NCI-H446 treated with DMSO at 0.1 percent for 48 hours (cell line): ENCODE measurements around the gene HMX1.

Source experiments
- DNase-seq: peaks from one replicate; lab custom pipeline; 2025; lab: John Stamatoyannopoulos, UW

HMX1 gene

GRCh38 chr4:8910100-8910821, 38.6 kb upstream of the HMX1 start:
- DNase-seq, result no peak

DNA sequence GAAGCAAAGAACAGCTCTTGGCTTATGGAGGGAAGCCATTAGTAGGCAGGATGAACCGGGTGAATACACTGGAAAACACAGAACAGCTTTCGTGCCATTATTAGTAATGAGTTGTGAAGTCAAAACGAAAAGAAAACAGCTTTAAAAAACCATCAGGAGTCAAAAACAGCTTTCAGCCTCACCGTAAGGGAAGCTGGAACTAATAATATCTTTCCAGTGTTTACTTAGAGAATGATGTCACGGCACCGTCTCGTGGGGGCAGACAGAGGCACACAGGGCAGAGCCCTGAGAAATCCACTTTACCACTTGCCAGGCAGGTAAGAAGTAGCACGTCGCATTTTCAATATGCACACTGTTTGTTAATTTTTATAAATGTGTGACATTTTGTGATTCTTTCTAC, 37.9 kb upstream of the HMX1 start:
- no peak for DNase-seq

- no peak for DNase-seq
Measured at GRCh38 chr4:8908206-8908893, 36.7 kb upstream of the HMX1 start.

DNA sequence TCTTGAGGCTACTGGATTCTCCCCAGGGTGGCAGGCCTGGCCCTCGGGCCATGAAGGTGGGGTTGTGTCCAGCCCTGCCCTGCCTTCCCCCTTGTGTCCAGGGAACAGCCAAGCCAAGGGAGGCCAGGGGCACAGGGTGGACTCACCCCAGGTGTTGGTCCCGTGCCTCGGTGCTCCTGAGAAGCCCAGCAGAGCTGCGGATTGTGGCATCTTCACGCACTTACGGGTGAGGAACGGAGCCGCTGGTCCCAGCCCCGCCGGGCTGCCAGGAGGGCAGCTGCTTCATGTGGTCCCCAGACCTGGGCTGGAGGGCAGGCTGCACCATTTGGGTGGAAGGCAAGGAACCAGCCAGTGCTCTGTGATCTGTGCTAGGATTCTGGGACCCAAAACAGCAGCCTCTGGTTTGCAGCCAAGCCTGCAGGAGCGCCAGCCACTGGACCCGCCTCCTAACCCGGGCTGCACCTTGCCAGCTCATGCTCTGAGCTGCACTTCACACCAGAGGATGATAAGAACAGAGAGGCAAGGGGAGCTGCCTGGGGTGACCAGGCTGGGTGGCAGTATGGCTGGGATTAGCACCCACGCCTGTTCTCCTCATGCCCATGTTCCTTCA, 36.1 kb upstream of the HMX1 start:
- no peak for DNase-seq

GRCh38 chr4:8906991-8907595, 35.5 kb upstream of the HMX1 start:
- DNase-seq, result no peak

DNA sequence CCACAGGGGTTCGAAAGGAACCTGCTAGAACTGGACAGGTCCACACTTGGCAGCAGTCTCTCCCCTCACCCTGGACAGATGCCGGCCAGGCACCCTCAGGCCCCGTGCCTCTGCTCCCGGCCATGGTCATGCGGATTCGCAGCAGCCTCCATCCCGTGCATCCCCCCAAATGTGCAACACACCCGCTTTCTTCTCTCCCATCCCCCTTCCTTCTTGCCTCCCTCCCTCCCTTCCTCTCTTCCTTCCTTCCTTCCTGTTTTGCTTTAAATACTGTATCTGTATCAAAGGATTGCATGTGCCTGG, 35.0 kb upstream of the HMX1 start:
- DNase-seq, result no peak

DNA sequence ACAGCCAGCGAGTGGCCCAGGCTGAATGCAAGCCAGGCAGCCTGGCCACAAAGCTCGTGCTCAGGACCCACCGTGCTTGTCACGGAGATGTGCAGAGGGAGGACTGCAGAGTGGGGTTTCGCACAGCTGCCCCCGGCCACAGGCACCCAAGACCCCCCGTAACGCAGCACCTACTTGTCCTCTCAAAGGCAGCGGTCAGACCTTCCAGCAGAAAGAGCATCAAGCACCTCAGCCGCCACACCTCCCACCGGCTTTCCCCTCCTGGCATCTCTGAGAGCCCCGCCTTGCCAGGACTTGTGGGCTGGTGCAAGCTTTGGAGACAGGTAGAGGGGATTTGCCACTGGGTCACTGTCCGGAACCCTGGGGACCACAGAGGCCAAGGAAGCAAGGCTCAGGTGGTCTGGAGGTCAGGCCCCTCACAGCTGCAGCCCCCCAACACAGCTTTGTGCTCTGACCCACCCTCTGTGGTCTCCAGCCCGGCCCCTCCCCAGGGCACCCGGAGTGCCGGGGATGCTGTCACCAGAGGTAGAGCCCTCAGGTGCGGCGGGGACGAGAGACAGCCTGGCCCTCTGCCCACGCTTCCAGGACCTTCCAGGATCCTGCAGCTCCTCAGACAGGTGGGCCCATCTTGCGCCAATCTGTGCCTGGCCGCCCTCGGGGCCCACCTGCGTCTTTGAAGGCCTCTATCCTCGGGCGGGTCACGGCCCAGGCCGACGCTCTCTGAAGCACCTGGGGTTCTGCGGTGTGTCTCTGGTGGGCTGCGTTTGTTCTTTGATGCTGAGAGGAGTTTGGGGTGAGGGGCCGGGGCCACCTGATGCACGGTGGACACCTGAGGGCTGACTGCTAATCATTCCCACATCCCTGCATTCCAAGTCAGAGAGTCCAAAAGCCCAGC, 34.4 kb upstream of the HMX1 start:
- no peak for DNase-seq

DNA sequence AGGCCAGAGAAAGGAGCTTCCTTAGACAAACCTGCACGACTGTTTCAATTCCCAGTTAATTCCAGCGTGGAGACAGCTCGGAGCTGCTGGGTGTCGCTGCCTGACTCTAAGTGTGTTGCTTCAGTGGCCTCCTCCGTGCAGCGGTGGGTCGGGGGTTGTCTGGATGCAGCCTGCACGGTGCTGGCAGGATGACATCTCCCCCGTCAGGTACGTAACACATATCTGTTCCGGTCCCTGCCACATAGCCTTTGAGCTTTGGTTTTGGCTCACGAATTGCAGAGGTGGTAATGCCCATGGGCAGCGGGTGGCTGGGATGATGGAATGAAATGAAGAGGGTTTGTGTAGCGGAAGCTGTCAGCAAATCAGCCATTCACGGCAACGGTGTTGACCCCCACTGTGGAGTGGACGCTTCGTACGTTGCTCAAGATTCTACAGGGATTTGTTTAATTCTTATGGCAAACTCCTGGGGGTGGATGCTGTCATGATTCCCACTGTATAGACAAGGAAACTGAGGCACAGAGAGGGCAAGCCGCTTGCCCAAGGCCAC, 33.7 kb upstream of the HMX1 start:
- no peak for DNase-seq

- DNase-seq, result no peak
Measured at GRCh38 chr4:8904666-8905065, 33.0 kb upstream of the HMX1 start.

DNA sequence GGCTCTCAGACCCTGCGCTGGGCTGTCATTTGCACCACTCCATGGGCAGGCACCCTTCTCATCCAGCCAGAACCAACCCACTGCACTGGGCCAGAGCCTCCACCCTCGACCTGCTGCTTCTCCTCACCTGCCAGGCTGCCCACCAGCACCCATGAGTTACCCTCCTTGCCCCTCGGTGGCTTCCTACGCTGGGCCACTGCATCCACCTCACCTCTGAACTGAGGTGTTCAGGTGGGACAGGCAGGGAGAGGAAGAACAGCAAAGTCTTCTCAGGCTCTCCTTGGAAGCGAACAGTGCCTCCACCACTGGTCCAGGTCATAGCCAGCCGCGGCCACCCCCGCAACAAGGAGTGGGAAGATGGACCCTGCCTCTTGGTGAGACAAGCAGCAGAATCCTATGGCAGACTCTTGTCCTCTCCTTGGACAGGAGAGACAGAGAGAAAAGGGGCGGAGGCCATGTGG, 32.4 kb upstream of the HMX1 start:
- no peak for DNase-seq

DNA sequence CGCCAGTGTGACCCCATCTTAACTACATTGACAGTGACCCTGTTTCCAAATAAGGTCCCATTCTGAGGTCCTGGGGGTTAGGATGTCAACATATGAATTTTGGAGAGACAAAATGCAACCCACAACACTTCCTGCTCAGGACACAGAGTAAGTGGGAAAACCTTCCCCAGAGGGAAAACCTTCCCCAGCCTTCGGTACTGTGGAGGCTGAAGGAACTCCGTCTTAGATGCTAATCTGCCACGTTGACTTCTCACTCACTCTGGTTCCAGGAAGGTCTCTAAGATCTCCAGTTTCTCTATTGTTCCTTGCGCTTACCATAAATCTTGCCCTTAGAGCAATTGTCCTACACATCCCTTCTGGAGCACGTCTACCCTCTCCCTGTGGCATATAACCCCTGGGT, 29.7 kb upstream of the HMX1 start:
- no peak for DNase-seq

DNA sequence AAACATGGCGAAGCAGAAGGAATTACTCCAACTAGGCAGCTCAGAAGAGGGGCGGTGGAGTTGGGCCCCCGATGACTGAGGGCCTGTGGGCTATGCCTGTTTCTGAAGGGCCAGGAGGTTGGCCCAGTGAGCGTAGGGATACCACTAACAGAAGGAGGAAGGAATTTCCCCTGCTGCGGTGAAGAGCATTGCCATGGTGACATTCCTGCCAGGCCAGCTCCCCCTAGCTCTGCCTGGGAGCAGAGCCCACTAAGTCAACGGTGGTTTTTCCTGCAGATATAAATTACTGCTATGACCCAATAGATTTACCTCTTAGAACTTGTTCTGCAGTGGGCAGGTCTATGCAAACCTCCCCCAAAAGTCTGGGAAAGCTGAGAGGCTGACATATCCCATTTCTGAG, 28.9 kb upstream of the HMX1 start:
- DNase-seq, result no peak

- DNase-seq, result no peak
Measured at GRCh38 chr4:8898419-8898818, 26.8 kb upstream of the HMX1 start.

GRCh38 chr4:8897251-8898167, 25.9 kb upstream of the HMX1 start:
- DNase-seq, result no peak

DNA sequence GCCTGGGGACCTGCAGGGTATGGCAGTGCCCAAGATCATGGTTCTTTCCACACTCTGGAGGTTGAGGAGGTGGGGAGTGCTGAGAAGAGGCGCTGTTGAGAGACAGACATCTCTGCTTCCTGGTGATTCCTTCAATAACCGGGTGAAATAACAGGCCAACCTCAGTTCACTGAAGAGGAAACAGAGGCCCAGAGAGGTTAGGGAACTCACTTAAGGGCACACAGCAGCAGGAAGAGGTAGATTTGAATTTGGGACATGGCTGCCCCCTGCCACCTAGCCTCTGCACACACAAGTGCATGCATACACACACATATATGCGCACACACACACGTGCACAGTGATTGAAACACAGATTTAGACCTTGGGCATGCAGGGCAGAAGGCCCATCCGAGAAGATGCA, 24.9 kb upstream of the HMX1 start:
- no peak for DNase-seq

DNA sequence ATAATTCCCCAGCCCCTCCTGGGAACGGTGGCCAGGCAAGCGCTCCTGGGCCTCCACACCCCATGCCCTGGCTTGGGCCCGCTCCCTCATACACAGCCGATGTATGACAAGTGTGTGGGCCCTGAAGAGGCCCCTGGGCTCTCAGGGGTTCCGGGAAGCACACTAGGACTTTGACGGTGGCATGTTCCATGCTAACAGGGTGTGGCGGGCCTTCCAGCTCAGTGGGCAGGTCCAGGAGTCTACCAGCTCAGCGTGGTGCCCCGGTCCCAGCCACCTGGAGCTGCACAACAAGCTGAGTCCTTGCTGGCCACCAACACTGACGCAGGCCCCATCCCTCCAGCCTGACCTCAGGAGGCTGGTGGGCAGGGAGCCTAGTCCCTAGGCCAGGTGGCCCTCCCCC, 24.4 kb upstream of the HMX1 start:
- DNase-seq, result no peak

DNA sequence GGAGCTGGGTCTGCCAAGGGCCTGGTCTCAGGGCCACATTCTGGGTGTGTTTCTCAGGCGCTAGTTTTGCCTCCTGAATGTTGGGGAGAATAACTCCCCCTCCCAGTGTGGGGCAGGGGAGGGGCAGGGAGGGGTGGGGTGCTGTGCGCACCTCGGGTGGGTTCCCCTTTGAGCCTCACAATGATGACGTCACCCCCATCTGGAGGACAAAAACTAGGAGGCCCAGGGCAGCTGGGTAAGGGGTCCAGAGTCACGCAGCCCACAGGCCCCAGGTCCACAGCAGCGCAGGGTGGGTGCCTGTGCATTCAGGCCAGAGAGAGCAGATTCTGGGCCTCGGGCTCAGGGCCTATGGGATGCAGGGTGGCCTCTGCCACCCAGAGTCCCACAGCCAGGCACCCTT, 23.7 kb upstream of the HMX1 start:
- no peak for DNase-seq

DNA sequence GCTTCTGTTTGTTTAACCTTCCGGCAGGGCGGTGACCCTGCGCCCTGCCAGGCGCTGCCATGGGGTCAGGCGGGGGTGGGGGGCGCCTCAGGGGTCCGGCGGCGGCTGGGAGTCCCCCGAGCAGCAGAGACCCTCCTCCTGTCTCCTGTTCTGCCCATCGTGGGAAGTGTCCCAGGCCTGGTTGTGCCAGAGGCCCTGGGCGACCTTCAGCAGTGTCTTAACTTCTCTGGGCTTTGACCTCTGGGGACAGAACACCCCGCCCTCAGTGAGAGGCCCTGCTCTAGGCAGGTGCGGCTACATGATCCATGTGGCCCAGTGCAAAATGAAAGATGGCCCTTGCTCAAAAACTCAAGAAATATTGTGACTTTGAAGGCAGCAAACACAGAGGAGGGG, 22.8 kb upstream of the HMX1 start:
- no peak for DNase-seq

- no peak for DNase-seq
Measured at GRCh38 chr4:8893624-8894423, 22.2 kb upstream of the HMX1 start.

DNA sequence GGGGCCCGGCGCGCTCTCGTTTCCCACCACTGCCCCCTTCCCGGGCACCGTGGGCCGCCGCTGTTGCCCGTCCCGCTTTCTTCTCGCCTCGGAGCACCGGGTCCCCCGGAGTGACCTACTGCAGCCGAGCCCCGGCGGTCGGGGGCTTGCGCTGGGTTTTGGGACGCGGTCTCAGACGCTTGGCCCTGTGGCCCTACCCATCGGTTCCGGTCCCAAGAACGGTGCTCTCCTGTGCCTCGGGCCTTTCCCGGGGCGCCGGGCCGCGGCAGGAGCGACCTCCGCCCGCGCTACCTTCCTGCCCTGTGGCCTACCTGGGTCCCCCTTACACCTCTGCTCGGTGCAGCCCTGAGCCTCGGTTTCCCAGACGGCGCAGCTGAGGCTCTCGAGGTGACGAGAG, 21.6 kb upstream of the HMX1 start:
- no peak for DNase-seq
